HUES64 (cell line): Measurements from ENCODE around the gene AGPAT1.

ENCODE experiments used
- H3K27ac ChIP-seq: 2 replicates; pipeline ENCODE4 v1.7.0; 2013; ENCODE audit warnings: low read depth, low read length, inconsistent platforms
- H3K27me3 ChIP-seq: 2 replicates; pipeline ENCODE4 v1.6.1; 2013; ENCODE audit warnings: mild to moderate bottlenecking, low read length; ENCODE audit not compliant: insufficient read depth
- H3K36me3 ChIP-seq: 2 replicates; pipeline ENCODE4 v1.6.1; 2013; ENCODE audit warnings: mild to moderate bottlenecking, low read length; ENCODE audit not compliant: insufficient read depth
- H3K4me1 ChIP-seq: 2 replicates; pipeline ENCODE4 v1.6.1; 2013; ENCODE audit warnings: mild to moderate bottlenecking, low read length, moderate library complexity; ENCODE audit not compliant: insufficient read depth
- H3K4me3 ChIP-seq: 2 replicates; pipeline ENCODE4 v1.5.1; 2013; ENCODE audit warnings: mild to moderate bottlenecking, low read length, moderate library complexity
- H3K9ac ChIP-seq: 2 replicates; pipeline ENCODE4 v1.6.1; 2013; ENCODE audit warnings: mild to moderate bottlenecking, low read depth, low read length
- H3K9me3 ChIP-seq: 2 replicates; pipeline ENCODE4 v1.6.1; 2013; ENCODE audit warnings: low read depth, low read length; ENCODE audit not compliant: insufficient read depth
- WGBS: fragments of 150-250, 120-280 bp; methylation state at CpG from one replicate; pipeline ENCODE4 v1.1.7; 2013; ENCODE audit warnings: missing lambda C conversion rate; 5-methylcytosine and 5-hydroxymethylcytosine counted together

AGPAT1 gene

DNA sequence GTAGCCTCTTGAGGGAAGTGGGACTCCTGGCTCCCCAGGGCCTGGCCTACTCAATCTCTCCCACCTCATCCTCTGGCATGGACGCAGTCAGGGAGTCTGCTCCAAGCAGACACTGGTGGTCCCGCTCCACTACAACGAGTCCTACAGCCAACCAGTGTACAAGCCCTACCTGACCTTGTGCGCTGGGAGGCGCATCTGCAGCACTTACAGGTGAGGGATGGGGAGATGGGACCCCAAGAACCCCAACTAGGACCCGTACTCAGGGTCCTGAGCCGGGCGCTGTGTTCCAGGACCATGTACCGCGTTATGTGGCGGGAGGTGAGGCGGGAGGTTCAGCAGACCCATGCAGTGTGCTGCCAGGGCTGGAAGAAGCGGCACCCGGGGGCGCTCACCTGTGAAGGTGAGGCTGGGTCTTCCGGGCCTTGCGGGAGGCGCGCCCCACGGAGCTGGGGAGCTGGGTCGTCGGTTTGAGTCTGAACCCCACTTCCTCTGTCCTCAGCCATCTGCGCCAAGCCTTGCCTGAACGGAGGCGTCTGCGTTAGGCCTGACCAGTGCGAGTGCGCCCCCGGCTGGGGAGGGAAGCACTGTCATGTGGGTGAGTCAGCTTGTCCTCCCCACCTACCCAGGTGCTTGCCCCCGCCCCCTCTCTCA, 9.3 kb downstream of the AGPAT1 start:
- H3K36me3 ChIP-seq = peaks cover 68% of the 10 kb centered on the region
- H3K4me3 ChIP-seq = no peak overlapping the region
- H3K27ac ChIP-seq = peak overlapping the region; percentile 41; the same call in 1 of the 2 replicates
- WGBS = 90% methylated on average over 30 of the region's 30 CpGs
- no peaks in the 10 kb centered on the region for H3K9me3 ChIP-seq
- H3K4me1 ChIP-seq = no peaks in the 10 kb centered on the region
- no peaks in the 10 kb centered on the region for H3K27me3 ChIP-seq
- H3K9ac ChIP-seq = no peak overlapping the region

DNA sequence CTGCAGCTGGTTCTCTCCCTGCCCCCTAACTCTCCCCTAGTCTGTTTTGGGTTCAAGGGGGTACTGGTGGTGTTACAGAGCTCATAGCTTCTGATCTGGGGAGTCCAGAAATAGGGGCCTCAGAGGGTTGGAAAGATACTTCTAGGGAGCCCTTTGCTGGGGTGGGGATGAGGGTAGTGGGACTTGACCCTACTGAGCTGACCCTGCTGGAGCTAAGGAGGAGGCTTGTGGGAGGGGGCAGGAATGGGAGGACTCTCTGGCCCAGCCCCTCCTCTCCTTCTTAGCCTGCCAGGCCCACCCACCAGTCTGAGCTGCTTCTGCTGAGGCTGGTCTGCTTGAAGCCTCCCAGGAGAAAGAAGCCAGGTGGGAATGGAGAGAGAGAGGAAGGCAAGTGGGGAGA, 11.6 kb downstream of the AGPAT1 start, which contains the start of gene EGFL8:
Gene EGFL8, plus strand, starts transcription at position 301 of the 400 bp plus-strand sequence. CDS start 1,571 bp downstream, outside the sequence.
- H3K4me3 ChIP-seq = no peak within 1 kb of the TSS

DNA sequence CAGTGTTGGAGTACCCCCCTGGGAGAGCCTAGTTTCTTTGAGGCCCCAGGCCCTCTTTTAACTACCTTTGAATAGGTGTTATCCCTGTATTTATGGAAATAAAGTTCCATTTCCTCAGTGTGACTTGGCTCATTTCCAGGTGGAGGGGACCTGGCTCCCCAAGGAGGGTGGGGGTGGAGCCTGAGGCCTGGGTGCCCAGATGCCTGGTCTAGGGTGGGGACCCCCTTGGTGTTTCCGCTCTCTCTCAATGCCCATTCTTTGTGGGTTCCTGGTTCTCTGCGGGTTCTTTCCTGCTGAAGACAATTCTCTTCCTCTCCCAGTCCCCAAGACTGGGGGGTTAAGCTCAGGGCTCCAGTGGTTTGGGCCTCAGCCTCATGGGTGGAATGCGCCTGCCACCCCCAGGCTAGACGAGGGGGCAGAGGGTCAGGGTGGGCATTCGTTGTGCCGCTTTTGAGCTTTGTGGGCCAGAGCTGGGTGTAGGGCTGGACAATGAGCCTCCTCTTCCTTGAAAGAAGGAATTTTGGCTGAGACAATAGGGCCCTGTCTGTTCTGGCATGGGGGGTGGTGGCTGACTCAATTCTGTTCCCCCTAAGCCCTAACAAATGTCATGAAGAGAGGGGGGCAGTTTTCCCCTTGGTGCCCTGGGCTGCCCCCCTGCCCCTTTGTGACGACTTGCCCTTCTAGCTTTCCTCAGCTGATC, 12.2 kb downstream of the AGPAT1 start:
- Histone ChIP-seq H3K9ac (0 out of 2 replicates have a peak overlapping the region, but pooled peaks have one; percentile 26), H3K36me3 (peaks cover 44% of the 10 kb centered on the region), H3K4me1 (no peaks in the 10 kb centered on the region), H3K9me3 (no peaks in the 10 kb centered on the region), H3K27me3 (no peaks in the 10 kb centered on the region), H3K27ac (peak overlapping the region; percentile 25; the same call in 1 of the 2 replicates), H3K4me3 (no peak overlapping the region)
- WGBS = 90% methylated on average over 7 of the region's 7 CpGs

More for the DNA sequence above, 11.6 kb downstream of the AGPAT1 start, which contains the start of gene EGFL8:
- Histone ChIP-seq H3K9ac (0 out of 2 replicates have a peak within 1 kb of the TSS, but pooled peaks have one; percentile 26), H3K27me3 (no peaks in the 10 kb centered on the region), H3K4me1 (no peaks in the 10 kb centered on the region), H3K27ac (peak within 1 kb of the TSS; percentile 25; the same call in 1 of the 2 replicates), H3K36me3 (peaks cover 46% of the 10 kb centered on the region), H3K9me3 (no peaks in the 10 kb centered on the region)

DNA sequence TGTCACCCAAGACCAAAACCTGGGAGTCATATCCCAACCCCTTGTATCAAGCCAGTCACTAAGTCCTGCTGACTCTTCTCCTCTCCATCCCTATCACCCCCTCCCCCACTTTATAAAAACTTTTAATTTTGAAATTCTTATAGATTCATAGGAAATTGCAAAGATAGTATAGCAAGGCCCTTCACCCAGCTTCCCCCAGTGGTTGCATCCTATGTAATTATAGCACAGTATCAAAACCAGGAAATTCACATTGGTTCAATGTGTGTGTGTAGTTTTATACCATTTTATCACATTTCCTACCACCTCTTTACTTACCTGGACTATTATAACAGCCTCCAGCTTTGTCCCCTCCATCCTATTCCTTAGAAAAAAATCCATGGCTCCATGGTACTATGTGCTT, 17.8 kb downstream of the AGPAT1 start:
- no peak overlapping the region for H3K9ac ChIP-seq
- peaks cover 39% of the 10 kb centered on the region for H3K36me3 ChIP-seq
- H3K4me3 ChIP-seq = no peak overlapping the region
- no peak overlapping the region for H3K27ac ChIP-seq
- H3K27me3 ChIP-seq = no peaks in the 10 kb centered on the region
- H3K9me3 ChIP-seq = no peaks in the 10 kb centered on the region
- no peaks in the 10 kb centered on the region for H3K4me1 ChIP-seq

DNA sequence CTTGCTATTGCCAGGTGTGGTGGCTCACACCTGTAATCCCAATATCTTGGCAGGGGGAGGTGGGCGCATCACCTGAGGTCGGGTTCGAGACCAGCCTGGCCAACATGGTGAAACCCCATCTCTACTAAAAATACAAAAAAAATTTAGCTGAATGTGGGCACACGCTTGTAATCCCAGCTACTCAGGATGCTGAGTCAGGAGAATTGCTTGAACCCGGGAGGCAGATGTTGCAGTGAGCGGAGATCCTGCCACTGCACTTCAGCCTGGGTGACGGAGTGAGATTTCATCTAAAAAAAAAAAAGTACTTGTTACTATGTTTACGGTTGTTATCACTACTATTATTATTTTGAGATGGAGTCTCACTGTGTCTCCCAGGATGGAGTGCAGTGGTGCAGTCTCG, 19.0 kb downstream of the AGPAT1 start:
- WGBS = 95% methylated on average over 7 of the region's 9 CpGs
- Histone ChIP-seq H3K4me1 (peaks cover 8% of the 10 kb centered on the region), H3K9ac (no peak overlapping the region), H3K27ac (no peak overlapping the region), H3K27me3 (peaks cover 8% of the 10 kb centered on the region), H3K36me3 (peaks cover 32% of the 10 kb centered on the region), H3K4me3 (no peak overlapping the region), H3K9me3 (no peaks in the 10 kb centered on the region)

DNA sequence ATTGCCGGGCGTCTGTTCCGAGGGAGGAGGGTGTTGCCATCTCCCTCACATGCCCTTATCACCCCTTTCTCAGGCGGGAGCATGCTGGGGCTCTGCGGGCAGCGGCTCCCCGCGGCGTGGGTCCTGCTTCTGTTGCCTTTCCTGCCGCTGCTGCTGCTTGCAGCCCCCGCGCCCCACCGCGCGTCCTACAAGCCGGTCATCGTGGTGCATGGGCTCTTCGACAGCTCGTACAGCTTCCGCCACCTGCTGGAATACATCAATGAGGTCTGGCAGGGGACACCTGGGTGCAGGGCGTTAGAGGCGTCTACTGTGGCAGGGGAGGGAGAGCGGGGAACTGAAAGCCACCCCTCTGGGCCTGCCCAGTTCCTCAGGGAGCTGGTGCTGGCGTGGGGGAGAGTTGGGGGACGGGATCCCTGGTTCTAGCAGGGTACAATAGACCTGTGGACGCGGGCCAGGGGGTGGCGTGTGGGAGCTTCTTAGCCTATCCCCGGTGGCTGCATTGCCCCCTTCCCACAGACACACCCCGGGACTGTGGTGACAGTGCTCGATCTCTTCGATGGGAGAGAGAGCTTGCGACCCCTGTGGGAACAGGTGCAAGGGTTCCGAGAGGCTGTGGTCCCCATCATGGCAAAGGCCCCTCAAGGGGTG, 21.2 kb downstream of the AGPAT1 start:
- Histone ChIP-seq H3K36me3 (peaks cover 32% of the 10 kb centered on the region), H3K9ac (peak overlapping the region; percentile 87), H3K27me3 (peaks cover 24% of the 10 kb centered on the region), H3K9me3 (no peaks in the 10 kb centered on the region), H3K4me1 (peaks cover 8% of the 10 kb centered on the region), H3K4me3 (peak overlapping the region; percentile 92), H3K27ac (peak overlapping the region; percentile 92; the same call in 1 of the 2 replicates)
- 19% methylated on average over 31 of the region's 34 CpGs for WGBS

DNA sequence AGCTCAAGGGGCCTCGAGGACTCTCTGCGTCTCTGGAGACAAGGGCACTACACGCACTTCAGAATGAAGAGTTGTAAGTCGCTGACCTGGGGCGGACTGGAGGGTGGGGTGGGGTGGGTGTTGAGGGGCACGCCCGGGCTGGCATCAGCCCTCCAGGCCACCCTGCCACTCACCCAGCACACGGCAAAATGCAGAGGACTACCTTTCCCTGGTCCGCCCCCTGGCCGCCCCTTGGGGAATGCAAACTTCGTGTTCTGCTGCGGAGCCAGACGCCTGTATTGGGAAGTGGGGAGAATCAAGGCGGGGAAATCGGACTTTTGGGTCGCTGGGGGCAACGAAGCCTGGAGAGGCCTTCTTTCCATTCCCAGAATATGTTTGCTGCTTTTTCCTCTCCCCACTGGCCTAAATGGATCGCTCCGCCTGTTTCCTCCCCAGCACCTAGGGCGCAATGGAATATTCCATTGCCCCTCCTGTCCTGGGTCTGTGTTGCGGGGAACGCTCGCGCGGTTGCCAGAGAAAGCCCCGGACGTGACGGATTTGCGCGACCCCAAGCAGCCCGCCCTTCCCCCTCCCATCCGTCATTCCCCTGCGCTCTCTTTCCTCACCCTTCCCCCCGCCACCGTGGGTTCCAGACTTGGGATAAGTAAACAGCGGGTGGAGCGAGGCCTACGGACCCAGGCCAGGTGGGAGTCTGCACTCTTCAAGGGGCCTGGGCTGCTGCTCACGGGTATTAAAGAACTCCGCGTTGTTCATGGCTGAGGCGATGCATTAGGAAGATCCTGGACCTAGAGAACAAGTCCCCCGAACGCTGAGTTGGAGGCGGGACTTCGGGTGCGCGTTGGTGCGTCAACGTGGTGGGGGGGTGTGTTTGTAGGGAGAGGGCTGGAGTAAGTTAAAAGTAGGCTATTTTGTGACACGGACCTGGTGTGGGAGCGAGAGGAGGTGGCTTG, 22.0 kb downstream of the AGPAT1 start, which contains the start of gene PPT2:
Gene PPT2, plus strand, starts transcription at position 578 of the 950 bp plus-strand sequence. CDS start 454 bp downstream, outside the sequence.
- no peaks in the 10 kb centered on the region for H3K9me3 ChIP-seq
- WGBS = under 1% methylated on average over 47 of the region's 52 CpGs
- H3K9ac ChIP-seq = peak within 1 kb of the TSS; percentile 87
- H3K4me1 ChIP-seq = peaks cover 8% of the 10 kb centered on the region
- H3K27ac ChIP-seq = peak within 1 kb of the TSS; percentile 92
- peak within 1 kb of the TSS; percentile 92 for H3K4me3 ChIP-seq
- peaks cover 30% of the 10 kb centered on the region for H3K36me3 ChIP-seq
- H3K27me3 ChIP-seq = peaks cover 24% of the 10 kb centered on the region

DNA sequence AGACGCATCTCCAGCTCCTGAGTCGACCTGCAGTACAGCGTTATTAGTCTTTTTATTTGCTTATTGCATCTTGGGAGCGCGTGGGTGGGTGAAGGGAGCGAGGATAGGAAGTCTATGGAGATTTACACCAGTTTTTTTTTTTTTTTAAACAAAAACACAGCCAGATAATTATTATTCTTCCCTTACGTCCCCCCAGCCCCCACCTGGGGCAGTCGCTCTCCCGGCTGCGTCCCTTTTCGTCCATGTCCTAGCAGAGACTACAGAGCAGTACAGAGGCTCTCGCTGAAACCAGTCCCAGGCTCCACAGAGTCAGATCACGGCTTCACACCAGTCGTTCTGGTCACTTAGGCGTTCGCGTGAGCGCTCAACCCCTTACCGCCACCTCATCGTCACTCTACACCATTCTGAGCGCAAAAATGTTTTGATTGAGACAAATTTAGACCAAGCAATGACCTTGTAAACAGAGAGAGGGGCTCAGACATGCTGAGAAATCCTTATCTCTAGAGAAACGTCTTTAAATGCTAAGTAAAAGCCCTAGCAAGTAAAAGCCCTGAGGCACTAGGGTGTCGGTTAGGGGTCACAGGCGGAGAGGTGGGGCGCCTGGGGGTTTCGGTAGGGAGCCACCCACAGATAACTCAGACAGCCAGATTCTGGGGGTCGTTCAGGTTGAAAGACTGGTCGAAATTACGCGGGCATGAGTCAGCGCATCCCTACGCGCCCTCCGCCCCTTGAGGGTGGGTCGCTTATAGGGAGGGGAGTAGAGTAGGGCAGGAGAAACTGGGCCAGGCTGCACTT, 22.9 kb downstream of the AGPAT1 start:
- peaks cover 22% of the 10 kb centered on the region for H3K36me3 ChIP-seq
- H3K4me3 ChIP-seq = peak overlapping the region; percentile 92
- 2% methylated on average over 32 of the region's 35 CpGs for WGBS
- peaks cover 8% of the 10 kb centered on the region for H3K4me1 ChIP-seq
- H3K9me3 ChIP-seq = no peaks in the 10 kb centered on the region
- H3K27ac ChIP-seq = peak overlapping the region; percentile 92
- peak overlapping the region; percentile 87 for H3K9ac ChIP-seq
- H3K27me3 ChIP-seq = peaks cover 24% of the 10 kb centered on the region

DNA sequence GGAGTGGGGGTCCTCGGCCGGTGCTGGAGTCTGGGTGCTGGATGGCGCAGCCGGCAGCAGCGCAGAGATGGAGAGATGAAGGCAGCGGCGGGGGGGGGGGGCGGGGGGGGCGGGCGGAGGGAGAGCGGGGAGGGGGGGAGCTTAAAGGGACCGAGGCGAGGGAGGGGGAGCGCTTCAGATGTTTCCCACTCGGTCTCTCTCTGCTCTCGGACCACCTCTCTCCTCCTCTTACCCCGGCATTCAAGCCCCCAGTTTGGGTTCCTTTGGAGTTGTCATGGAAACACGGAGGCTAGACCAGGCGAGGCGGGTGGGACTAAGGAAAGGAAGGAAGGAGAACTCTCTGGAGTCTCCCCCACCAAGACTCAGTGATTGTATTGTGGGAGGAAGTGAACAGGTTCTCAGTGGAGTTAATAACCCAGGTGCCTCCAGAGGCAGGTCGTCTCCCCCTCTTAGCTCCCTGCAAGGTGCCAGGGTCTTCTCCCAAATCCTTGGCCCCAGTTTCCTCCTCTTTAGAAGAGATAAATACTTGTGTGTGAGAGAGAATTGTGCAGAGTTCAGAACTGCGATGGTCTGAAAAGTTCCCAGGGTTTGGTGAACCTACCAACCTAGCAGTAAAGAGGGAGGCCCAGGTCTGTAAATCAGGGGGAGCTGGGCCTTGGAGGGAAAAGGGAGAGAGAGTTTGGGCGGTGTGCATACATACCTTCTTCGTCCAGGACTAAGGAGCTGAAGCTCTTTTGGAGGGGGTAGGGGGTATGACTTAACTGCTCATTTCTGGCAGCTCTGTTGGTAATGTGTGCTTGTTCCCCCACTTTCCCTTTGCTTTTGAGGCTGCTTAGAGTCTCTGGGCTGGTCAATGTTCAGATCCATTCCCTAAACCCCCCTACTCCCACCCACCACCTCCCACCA, 23.8 kb downstream of the AGPAT1 start, which contains the start of gene PRRT1:
Gene PRRT1, minus strand, starts transcription at position 77 of the 906 bp plus-strand sequence. CDS start 112 bp downstream, outside the sequence.
- peaks cover 24% of the 10 kb centered on the region for H3K27me3 ChIP-seq
- peak within 1 kb of the TSS; percentile 92 for H3K4me3 ChIP-seq
- peak within 1 kb of the TSS; percentile 87; the same call in 1 of the 2 replicates for H3K9ac ChIP-seq
- no peaks in the 10 kb centered on the region for H3K9me3 ChIP-seq
- WGBS = 10% methylated on average over 9 of the region's 24 CpGs
- H3K36me3 ChIP-seq = peaks cover 13% of the 10 kb centered on the region
- peaks cover 8% of the 10 kb centered on the region for H3K4me1 ChIP-seq
- peak within 1 kb of the TSS; percentile 92; the same call in 1 of the 2 replicates for H3K27ac ChIP-seq
